ENCODE data around the gene PAWR.
A peak's percentile ranks its signal among the peaks of the same experiment; 100 is the strongest.

Gene PAWR

GRCh38 chr12:79624378-79624777, 66.4 kb downstream of the PAWR start:
- no peak overlapping the region for H3K4me3 ChIP-seq (replicated peaks in 1 of 2; ENCODE audit: low read depth in 2 of 2, low read length in 2 of 2)
- TF ChIP-seq CTCF (IDR thresholded peaks at IDR 0.05; ENCODE audit: low read depth, low read length) = no peak
- DNase-seq (ENCODE audit: low read depth in 2 of 2) = peak in 1 of 2 donors; percentile 65

GRCh38 chr12:79619872-79620562, 70.7 kb downstream of the PAWR start:
- no peak overlapping the region for H3K4me3 ChIP-seq (replicated peaks in 1 of 2; ENCODE audit: low read depth in 2 of 2, low read length in 2 of 2)
- TF ChIP-seq CTCF (IDR thresholded peaks at IDR 0.05; ENCODE audit: low read depth, low read length) = no peak
- DNase-seq (ENCODE audit: low read depth in 2 of 2) = no peak

GRCh38 chr12:79618848-79619404, 71.8 kb downstream of the PAWR start:
- no peak for TF ChIP-seq CTCF (IDR thresholded peaks at IDR 0.05; ENCODE audit: low read depth, low read length)
- peak in 1 of 2 donors; percentile 78 for DNase-seq (ENCODE audit: low read depth in 2 of 2)
- no peak overlapping the region for H3K4me3 ChIP-seq (replicated peaks in 1 of 2; ENCODE audit: low read depth in 2 of 2, low read length in 2 of 2)

GRCh38 chr12:79617696-79618095, 73.1 kb downstream of the PAWR start:
- no peak for DNase-seq (ENCODE audit: low read depth in 2 of 2)
- no peak for TF ChIP-seq CTCF (IDR thresholded peaks at IDR 0.05; ENCODE audit: low read depth, low read length)
- H3K4me3 ChIP-seq (replicated peaks in 1 of 2; ENCODE audit: low read depth in 2 of 2, low read length in 2 of 2) = no peak overlapping the region

- no peak overlapping the region for H3K4me3 ChIP-seq (replicated peaks in 1 of 2; ENCODE audit: low read depth in 2 of 2, low read length in 2 of 2)
- DNase-seq (ENCODE audit: low read depth in 2 of 2) = no peak
- no peak for TF ChIP-seq CTCF (IDR thresholded peaks at IDR 0.05; ENCODE audit: low read depth, low read length)
These were observed 74.9 kb downstream of the PAWR start for GRCh38 chr12:79615596-79616560.

GRCh38 chr12:79614730-79615129, 76.0 kb downstream of the PAWR start:
- no peak for DNase-seq (ENCODE audit: low read depth in 2 of 2)
- no peak for TF ChIP-seq CTCF (IDR thresholded peaks at IDR 0.05; ENCODE audit: low read depth, low read length)
- no peak overlapping the region for H3K4me3 ChIP-seq (replicated peaks in 1 of 2; ENCODE audit: low read depth in 2 of 2, low read length in 2 of 2)

All from cardiac fibroblast (primary cell).